GM21360 (cell line): ENCODE measurements around the gene YJU2.
"Not testable (repeated sequence)": the region's sequence is repeated elsewhere in the genome, so short reads cannot be mapped to it uniquely, and the experiment has no call there.

Experiments
- ATAC-seq: cut with Tn5 transposase; IDR thresholded peaks from one replicate; pipeline ENCODE4 v1.9.1; 2021; ENCODE audit warnings: mild to moderate bottlenecking, moderate library complexity; ENCODE audit not compliant: unreplicated experiment

YJU2 gene

DNA sequence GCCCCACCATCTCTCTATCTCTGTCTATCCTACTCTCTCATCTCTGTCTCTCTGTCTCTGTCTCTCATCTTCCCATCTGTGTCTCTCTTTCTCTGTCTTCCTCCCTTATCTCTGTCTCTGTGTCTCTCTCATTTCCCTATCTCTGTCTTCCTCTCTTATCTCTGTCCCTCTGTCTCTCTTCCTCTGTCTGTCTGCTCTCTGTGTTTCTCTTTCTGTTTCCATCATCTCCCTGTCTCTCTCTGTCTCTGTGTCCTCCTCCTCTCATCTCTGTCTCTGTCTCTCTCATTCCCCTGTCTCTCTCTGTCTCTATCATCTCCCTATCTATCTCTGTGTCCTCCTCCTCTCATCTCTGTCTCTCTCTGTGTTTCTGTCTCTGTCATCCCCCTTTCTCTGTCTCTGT is 19.1 kb upstream of the YJU2 start:
- no peak for ATAC-seq

DNA sequence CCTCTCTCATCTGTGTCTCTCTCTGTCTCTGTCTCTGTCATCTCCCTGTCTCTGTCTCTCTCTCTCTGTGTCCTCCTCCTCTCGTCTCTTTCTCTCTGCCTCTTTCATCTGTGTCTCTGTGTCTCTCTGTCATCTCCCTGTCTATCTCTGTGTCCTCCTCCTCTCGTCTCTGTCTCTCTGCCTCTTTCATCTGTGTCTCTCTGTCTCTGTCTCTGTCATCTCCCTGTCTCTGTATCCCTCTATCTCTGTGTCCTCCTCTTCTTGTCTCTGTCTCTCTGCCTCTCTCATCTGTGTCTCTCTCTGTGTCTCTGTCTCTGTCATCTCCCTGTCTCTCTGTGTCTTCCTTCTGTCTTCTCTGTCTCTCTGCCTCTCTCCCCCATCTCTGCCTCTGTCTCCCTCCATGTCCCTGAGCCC is 18.1 kb upstream of the YJU2 start:
- ATAC-seq, result no peak

DNA sequence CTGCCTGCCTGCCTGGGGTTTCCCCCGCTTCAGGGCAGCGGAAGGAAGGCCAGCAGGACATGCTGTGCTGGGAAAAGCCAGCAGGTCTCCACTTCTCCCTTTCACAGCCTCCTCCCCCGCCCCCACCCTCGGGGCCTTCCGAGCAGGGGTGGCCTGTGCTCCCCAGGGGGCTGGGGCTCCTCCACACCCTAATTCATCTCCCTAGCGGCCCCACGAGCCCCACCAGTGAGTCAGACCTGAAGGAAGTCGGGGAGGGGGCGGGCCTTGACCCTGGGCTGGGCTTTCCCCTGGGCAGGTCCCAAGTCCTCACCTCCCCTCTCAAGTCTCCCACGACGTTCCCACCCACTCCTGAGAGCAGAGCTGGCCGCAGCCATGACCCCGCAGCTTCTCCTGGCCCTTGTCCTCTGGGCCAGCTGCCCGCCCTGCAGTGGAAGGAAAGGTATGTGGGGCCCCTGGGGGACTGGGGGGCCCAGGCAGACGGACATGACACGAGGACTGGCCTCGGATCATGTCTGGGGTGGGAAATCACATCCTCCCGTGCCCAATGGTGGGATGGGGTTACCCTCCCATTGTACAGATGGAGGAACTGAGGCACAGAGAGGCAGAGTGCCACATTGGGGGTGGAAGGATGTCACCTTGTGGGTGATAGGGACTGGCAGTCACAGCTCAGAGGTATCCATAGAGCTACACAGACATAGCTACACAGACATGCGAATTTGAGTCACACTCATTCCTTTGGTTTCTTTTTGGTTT is 17.5 kb upstream of the YJU2 start, which contains the start of gene EBI3:
EBI3 (plus strand) TSS at position 345 of the 753 bp plus-strand sequence; CDS start at position 373, 28 bp downstream.
- ATAC-seq, result peak; percentile 71

DNA sequence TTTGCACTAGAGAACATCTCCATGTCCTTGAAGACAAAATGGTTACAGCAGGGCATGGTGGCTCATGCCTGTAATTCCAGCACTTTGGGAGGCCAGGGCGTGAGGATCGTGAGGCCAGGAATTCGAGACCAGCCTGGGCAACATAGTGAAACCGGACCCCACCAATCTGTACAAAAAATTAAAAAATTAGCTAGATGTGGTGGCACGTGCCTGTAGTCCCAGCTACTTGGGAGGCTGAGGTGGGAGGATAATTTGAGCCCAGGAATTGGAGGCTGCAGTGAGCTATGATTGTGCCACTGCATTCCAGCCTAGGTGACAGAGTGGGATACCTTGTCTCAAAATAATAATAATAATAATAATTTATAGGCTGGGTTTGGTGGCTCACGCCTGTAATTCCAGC is 16.6 kb upstream of the YJU2 start:
- not testable (repeated sequence) for ATAC-seq

DNA sequence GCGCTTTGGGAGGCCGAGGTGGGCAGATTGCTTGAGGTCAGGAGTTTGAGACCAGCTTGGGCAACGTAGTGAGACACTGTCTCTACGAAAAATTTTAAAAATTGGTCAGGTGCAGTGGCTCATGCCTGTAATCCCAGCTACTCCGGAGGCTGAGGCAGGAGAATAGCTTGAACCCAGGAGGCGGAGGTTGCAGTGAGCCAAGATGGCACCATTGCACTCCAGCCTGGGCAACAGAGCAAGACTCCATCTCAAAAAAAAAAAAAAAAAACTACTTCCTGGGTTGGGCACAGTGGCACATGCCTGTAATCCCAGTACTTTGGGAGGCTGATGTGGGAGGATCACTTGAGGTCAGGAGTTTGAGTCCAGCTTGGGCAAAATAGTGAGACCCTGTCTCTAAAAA is 15.4 kb upstream of the YJU2 start:
- not testable (repeated sequence) for ATAC-seq

DNA sequence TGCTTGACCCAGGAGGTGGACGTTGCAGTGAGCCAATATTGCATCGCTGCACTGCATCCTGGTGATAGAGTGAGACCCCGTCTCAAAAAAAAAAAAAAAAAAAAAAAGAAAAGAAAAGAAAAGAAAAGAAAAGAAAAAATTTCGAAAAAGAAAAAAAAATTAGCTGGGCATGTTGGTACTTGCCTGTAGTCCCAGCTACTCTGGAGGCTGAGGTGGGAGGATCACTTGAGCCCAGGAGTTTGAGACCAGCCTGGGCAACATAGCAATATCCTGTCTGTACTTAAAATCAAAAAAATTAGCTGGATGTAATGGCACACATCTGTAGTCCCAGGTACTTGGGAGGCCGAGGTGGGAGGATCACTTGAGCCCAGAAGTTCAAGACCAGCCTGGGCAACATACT is 14.7 kb upstream of the YJU2 start:
- ATAC-seq, result not testable (repeated sequence)

DNA sequence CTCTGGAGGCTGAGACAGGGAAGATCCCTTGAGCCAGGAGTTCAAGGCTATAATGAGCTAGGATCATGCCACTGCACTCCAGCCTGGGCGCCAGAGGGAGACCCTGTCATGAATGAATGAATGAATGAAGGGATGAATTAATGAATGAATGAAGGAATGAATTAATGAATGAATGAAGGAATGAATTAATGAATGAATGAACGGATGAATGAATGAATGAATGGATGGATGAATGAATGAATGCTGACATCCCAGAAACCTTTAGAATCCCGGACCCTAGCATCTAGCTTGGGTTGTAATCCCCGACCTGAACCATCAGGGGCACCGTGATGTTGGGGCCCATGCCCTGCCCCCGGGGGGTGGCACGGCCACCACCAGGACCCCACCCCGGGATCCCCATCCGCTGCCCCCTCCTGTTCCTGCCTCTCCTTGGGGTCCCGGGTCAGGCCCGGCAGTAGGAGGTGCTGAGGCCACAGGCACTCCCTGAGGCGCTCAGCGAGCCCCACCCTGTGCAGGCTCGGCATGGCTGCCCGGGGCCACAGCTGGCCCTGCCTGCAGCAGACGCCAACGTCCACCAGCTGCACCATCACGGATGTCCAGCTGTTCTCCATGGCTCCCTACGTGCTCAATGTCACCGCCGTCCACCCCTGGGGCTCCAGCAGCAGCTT is 14.1 kb upstream of the YJU2 start:
- ATAC-seq, result no peak

DNA sequence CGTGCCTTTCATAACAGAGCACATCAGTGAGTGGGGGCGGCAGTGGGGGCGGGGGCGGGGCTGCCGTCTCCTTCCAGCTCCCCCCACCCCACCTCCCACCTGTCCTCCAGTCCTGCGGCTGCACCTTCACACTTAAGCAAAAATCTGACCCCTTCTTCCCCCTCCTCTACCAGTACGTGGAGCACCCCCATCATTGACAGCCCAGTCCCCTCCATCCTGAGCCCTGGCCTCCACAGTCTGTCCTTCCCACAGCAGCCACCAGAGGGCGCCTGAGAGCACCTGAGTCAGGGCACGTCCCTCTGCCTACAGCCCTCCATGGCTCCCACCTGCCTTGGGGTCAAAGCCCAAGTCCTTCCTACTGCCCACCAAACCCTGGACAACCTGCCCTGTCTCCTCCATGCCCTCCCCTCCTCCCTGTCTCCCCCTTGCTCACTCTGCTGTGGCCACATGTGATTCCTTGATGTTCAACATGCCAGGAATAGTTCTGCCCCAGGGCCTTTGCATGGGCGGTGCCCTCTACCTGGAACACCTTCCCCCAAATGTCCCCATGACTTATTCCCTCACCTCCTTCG is 13.5 kb upstream of the YJU2 start:
- no peak for ATAC-seq

DNA sequence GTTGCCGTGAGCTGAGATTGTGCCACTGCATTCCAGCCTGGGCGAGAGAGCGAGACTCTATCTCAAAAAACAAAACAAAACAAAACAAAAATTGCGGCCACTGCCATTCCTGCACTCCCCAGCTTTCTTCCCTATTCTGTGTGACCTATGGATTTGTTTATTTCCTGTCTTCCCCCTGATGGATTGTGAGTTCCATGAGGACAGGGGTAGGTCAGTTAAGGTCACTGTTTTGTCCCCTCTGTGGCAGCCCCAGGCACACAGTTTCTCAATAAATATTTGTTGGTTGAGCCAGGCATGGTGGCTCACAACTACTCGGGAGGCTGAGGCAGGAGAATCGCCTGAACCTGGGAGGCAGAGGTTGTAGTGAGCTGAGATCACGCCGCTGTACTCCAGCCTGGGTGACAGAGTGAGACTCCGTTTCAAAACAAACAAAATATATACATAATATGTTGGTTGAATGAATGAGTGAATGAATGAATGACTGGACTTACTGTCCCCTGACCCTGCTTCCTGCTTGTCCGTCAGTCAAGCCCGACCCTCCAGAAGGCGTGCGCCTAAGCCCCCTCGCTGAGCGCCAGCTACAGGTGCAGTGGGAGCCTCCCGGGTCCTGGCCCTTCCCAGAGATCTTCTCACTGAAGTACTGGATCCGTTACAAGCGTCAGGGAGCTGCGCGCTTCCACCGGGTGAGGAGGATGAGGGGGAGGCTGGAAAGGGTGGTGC is 12.6 kb upstream of the YJU2 start:
- ATAC-seq, result no peak

DNA sequence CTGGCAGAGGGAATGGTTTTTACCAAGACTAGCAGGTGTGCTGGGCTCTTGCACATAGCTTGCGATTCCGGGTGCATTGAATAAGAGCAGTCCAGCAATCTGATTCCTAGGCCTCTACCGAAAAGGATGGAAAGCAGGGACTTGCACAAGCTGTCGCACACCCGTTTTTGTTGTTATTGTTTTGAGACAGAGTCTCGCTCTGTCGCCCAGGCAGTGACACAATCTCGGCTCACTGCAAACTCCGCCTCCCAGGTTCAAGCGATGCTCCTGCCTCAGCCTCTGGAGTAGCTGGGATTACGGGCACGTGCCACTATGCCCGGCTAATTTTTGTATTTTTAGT is 12.0 kb upstream of the YJU2 start:
- ATAC-seq, result no peak

DNA sequence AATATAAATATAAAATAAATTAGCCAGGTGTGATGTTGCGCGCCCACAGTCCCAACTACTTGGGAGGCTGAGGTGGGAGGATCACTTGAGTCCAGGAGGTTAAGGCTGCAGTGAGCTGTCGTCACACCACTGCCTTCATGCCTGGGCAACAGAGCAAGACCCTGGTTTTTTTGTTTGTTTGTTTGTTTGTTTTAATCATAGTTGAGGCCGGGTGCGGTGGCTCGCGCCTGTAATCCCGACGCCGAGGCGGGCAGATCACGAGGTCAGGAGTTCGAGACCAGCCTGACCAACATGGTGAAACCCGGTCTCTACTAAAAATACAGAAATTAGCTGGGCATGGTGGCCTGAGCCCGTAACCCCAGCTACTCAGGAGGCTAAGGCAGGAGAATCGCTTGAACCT is 9.4 kb upstream of the YJU2 start:
- ATAC-seq, result not testable (repeated sequence)

DNA sequence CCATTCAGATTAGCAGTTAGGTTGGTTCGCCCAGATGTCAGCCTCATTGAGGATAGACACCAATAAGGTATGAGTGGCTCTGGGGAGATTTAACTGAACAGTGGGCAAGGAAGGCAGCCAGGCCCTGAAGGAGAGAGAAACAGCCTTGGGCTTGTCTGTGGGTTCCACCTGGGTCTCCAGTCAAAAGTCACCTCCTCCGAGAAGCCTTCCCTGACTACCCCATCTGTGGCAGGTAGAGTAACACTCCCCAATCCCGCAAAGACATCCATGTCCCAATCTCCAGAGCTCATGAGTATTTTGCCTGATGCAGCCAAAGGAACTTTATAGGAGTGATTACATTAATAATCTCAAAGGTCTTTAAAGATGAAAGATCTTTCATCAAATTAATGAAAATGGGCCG is 8.0 kb upstream of the YJU2 start:
- ATAC-seq, result no peak

DNA sequence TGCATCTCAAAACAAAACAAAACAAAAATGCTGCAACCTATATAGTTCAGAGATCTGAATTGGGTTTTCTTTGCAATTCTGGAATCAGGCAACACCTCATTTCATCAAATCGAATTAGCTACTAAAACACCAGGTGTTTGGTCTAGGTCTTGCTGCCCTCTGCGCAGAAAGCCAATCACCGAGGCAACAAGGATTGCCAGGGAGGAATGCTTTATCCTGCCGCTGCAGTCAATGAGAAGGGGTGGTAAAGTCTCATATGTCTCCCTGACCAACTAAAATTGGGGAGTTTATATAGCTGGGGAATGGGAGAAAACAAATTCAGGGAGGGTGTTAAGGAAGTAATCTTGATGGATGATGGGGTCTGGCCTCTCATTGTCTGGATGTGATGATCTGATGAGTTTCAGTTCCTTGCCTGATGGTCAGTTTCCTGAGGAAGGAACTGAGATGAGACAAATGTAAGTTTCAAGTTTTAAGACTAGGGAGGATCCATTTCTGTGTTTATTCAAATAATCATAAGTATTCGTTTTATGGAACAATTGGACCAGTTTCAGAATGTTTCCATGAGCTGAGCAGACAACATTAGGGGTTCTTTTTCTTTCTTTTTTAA is 5.0 kb upstream of the YJU2 start:
- no peak for ATAC-seq

DNA sequence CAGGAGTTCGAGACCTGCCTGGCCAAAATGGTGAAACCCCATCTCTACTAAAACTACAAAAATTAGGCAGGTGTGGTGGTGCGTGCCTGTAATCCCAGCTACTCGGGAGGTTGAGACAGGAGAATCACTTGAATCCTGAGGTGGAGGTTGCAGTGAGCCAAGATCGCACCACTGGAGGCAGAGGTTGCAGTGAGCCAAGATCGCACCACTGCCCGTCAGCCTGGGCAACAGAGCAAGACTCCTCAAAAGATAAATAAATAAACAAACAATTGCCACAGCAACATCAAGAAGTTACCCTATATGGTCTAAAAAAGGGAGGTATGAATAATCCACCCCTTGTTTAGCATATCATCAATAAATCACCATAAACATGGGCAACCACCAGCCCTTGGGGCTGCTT is 942 bp upstream of the YJU2 start:
- ATAC-seq, result not testable (repeated sequence)

DNA sequence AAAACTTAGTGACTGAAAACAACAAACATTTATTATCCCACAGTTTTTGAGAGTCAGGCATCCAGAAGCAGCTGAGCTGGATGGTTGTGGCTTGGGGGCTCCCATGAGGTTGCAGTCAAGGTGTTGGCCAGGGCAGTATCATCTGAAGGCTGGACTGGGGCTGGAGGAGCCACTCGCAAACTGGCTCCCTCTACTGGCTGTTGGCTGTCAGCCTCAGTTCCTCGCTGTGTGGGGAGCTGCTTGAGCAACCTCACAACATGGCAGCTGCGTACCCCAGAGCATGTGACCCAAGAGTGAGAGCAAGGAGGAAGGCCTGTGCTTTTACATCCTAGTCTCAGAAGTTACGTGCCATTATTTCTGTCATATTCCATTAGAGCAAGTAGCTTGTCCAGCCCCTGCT is 9.7 kb downstream of the YJU2 start:
- no peak for ATAC-seq

DNA sequence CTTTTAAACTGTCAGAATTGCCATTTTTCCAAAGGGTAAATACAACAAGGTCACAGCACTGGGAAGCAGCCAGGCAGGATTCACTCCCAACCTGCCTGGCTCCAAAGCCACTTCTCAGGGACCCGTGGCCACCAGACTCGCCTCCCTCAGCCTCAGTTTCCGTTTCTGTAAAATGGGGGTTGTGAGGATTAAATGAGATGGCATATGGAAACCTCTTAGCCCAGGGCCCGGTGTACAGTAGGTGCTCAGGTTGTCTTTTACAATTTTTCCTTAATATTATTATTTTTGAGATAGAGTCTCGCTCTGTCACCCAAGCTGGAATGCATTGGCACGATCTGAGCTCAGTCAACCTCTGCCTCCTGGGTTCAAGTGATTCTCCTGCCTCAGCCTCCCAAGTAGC is 10.1 kb downstream of the YJU2 start:
- no peak for ATAC-seq

DNA sequence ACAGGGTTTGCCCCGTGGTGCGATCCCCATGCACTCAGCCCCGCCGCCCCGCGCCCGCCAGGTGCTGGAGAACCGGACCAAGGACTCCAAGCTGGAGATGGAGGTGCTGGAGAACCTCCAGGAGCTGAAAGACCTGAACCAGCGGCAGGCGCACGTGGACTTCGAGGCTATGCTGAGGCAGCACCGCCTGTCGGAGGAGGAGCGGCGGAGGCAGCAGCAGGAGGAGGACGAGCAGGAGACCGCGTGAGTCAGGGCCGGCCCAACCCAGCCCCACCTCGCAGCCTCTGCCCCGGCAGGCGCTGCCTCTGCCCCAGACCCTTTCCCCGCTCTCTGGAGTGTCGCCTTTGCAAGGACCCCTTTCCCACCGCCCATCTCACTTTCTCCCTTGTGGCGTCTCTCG is 11.3 kb downstream of the YJU2 start:
- no peak for ATAC-seq

DNA sequence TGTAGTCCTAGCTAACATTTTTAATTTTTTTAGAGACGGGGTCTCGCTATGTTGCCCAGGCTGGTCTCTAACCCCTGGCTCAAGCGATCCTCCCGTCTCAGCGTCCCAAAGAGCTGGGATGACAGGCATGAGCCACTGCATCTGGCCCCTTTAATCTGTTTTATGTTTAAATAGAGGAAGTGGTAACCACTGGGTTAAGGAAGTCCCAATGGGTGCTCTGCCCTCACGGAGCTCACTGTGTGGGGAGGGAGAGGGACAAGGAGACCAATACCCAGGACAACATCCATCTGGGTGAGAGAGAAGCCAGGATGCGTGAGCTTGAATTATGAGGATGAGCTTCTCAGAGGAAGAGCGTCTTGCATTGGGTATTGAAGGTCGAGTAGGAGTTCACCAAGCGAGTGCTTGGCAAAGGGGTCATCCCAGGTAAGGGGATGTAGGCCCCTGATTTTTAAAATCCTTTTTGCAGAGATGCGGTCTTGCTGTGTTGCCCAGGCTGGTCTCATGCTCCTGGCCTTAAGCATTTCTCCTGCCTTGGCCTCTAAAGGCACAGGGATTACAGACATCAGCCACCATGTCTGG is 13.8 kb downstream of the YJU2 start:
- ATAC-seq, result no peak

DNA sequence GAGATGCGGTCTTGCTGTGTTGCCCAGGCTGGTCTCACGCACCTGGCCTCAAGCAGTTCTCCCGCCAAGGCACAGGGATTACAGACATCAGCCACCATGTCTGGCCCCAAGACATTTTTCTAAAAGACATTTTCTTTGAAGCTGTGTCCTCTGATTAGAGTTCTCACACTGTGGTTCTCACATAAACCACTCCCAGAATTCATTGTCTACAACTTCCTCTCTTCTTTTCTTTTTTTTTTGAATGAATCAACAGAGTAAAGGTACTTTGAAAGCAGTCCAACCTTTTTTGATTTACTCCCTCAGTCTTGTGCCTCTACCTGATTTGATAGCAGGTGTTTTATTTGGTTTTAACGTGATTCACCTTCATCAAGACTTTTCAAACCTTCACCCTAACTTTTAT is 17.9 kb downstream of the YJU2 start:
- ATAC-seq, result no peak

DNA sequence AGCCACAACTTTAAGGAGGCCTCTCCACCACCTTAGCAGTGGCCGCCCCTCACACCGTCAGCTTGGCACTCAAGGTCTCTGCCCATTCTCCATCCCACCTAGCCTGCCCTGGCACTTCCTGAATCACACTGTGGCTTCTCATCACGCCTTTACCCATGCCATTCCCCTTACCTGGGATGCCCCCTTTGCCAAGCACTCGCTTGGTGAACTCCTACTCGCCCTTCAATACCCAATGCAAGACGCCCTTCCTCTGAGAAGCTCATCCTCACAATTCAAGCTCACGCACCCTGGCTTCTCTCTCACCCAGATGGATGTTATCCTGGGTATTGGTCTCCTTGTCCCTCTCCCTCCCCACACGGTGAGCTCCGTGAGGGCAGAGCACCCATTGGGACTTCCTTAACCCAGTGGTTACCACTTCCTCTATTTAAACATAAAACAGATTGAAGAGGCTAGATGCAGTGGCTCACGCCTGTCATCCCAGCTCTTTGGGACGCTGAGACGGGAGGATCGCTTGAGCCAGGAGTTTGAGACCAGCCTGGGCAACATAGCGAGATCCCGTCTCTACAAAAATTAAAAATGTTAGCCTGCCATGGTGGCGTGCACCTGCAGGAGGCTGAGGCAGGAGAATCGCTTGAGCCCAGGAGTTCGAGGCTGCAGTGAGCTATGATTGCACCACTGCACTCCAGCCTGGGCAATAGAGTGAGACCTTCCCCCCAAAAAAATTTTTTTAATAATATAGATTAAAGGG is 19.5 kb downstream of the YJU2 start:
- ATAC-seq, result no peak
